B cell (primary cell): ENCODE results near the gene PRCC. TPM values are rescaled to one million over a fixed set of nuclear protein-coding genes. Genes with fewer than 3 reads are reported as not detected.

Experiments used
- ATAC-seq: fragments of 200-7000 bp; cut with Tn5 transposase; one replicate; pipeline ENCODE4 v1.10.0; 2021; ENCODE audit warnings: low read depth, mild to moderate bottlenecking, moderate number of reproducible peaks, moderate library complexity
- CTCF ChIA-PET: fragments of 350-600 bp; sonication (Branson Sonifier 250); formaldehyde crosslinking; loops from one replicate; lab custom pipeline; 2021; ENCODE audit warnings: antibody characterized with exemption, inconsistent platforms; lab: Charles Lee
- POLR2A ChIA-PET: fragments of 350-600 bp; sonication (Branson Sonifier 250); formaldehyde crosslinking; loops from one replicate; lab custom pipeline; 2021; ENCODE audit warnings: antibody characterized with exemption; lab: Charles Lee
- DNase-seq: peaks from one replicate; pipeline ENCODE4 v3.0.0; 2013
- H2AFZ ChIP-seq: 2 replicates; pipeline ENCODE4 v1.6.1; 2012; ENCODE audit warnings: mild to moderate bottlenecking, low read depth, low read length; ENCODE audit not compliant: insufficient read depth, poor library complexity, severe bottlenecking
- H3K27ac ChIP-seq, 2 donors: 1 replicate in 1 of 2; 2 replicates in 1 of 2; pipeline ENCODE4 v1.5.1; 2012 to 2013; ENCODE audit warnings: low read length in 2 of 2, mild to moderate bottlenecking in 2 of 2, moderate library complexity in 1 of 2
- H3K27me3 ChIP-seq, 4 experiments: fragments of 200-600 bp in 1 of 4; sonication (generic) in 1 of 4; replicated peaks in 1 of 4; 1 replicate in 2 of 4; 2 replicates in 2 of 4; pipeline versions ENCODE4 v1.6.1 to v1.7.0; 2013 to 2016; ENCODE audit warnings: low read length in 3 of 4, mild to moderate bottlenecking in 2 of 4, mixed read lengths in 1 of 4, moderate library complexity in 1 of 4; ENCODE audit not compliant: insufficient read depth in 4 of 4, control insufficient read depth in 3 of 4; ENCODE audit errors: control extremely low read depth in 1 of 4
- H3K36me3 ChIP-seq, 2 experiments: replicated peaks in 1 of 2; 1 replicate in 1 of 2; 2 replicates in 1 of 2; pipeline versions ENCODE4 v1.6.1 to v1.7.1; 2013; ENCODE audit warnings: low read length in 1 of 2; ENCODE audit not compliant: insufficient read depth in 2 of 2, control insufficient read depth in 1 of 2; ENCODE audit errors: control extremely low read depth in 1 of 2, extremely low read depth in 1 of 2
- H3K4me1 ChIP-seq, 2 donors: fragments of 200-600 bp in 1 of 2; sonication (generic) in 1 of 2; 1 replicate in 1 of 2; 2 replicates in 1 of 2; pipeline versions ENCODE4 v1.5.1 to v1.6.1; 2013 to 2017; ENCODE audit warnings: low read length in 2 of 2; ENCODE audit not compliant: control insufficient read depth in 2 of 2, insufficient read depth in 2 of 2
- H3K4me2 ChIP-seq: replicated peaks from 2 replicates; pipeline ENCODE3; 2012; ENCODE audit warnings: mild to moderate bottlenecking, low read depth, low read length; ENCODE audit not compliant: poor library complexity, severe bottlenecking
- H3K4me3 ChIP-seq, 5 experiments: fragments of 200-600 bp in 1 of 5; sonication (generic) in 1 of 5; 1 replicate in 3 of 5; 2 replicates in 2 of 5; pipeline versions ENCODE4 v1.5.1 to v1.7.0; 2011 to 2016; ENCODE audit warnings: low read length in 4 of 5, mild to moderate bottlenecking in 4 of 5, low read depth in 2 of 5, control low read depth in 1 of 5, moderate library complexity in 1 of 5; ENCODE audit not compliant: insufficient read depth in 1 of 5; ENCODE audit errors: control extremely low read depth in 1 of 5, extremely low read depth in 1 of 5
- H3K79me2 ChIP-seq: fragments of 200-600 bp; sonication (generic); one replicate; pipeline ENCODE4 v1.6.0; 2016; ENCODE audit warnings: low read length; ENCODE audit not compliant: control insufficient read depth, insufficient read depth
- H3K9ac ChIP-seq: fragments of 200-600 bp; sonication (generic); 2 replicates; pipeline ENCODE4 v1.6.1; 2017; ENCODE audit warnings: mild to moderate bottlenecking, low read length, moderate library complexity
- H3K9me3 ChIP-seq, 3 donors: one replicate each; pipeline versions ENCODE4 v1.6.1 to v1.7.1; 2013; ENCODE audit warnings: low read length in 2 of 3; ENCODE audit not compliant: control insufficient read depth in 2 of 3, insufficient read depth in 1 of 3; ENCODE audit errors: control extremely low read depth in 1 of 3
- H4K20me1 ChIP-seq: 2 replicates; pipeline ENCODE4 v1.6.0; 2012; ENCODE audit warnings: mild to moderate bottlenecking, low read length; ENCODE audit not compliant: insufficient read depth, control insufficient read depth, poor library complexity, severe bottlenecking
- H3K27ac Mint-ChIP-seq: one replicate; pipeline ENCODE4 v1.8.0; 2021; ENCODE audit warnings: mixed read lengths
- H3K27me3 Mint-ChIP-seq: one replicate; pipeline ENCODE4 v1.8.0; 2021; ENCODE audit warnings: mixed read lengths
- H3K4me1 Mint-ChIP-seq: one replicate; pipeline ENCODE4 v1.8.0; 2021; ENCODE audit warnings: mixed read lengths
- H3K4me3 Mint-ChIP-seq: one replicate; pipeline ENCODE4 v1.8.0; 2021; ENCODE audit warnings: mixed read lengths
- H3K9me3 Mint-ChIP-seq: one replicate; pipeline ENCODE4 v1.8.0; 2022; ENCODE audit warnings: mixed read lengths; ENCODE audit not compliant: insufficient read depth
- EZH2 ChIP-seq: IDR thresholded peaks from 2 replicates; pipeline ENCODE4 v1.6.1; 2012; ENCODE audit warnings: borderline replicate concordance, low read depth, mild to moderate bottlenecking, moderate library complexity, low read length; ENCODE audit not compliant: insufficient read depth, poor library complexity, severe bottlenecking
- WGBS: methylation state at CpG from one replicate; pipeline ENCODE4 v1.1.5; 2013; ENCODE audit warnings: missing lambda C conversion rate; ENCODE audit not compliant: insufficient coverage; 5-methylcytosine and 5-hydroxymethylcytosine counted together
- intact Hi-C: fragments of 100-400 bp; cut with micrococcal nuclease; formaldehyde crosslinking; loops from one replicate; pipeline ENCODE4 v1.10.0; 2022
- polyA plus RNA-seq: library from polyadenylated mRNA; depleted of rRNA; stranded (reverse); fragments of >200 nt; gene quantifications from 2 replicates; pipeline ENCODE4 v1.2.3, GENCODE V29; 2012
- total RNA-seq, 2 donors: library from RNA; stranded (reverse); fragments of 120-200 nt in 1 of 2; gene quantifications; 1 replicate in 1 of 2; 2 replicates in 1 of 2; pipeline versions ENCODE4 v1.2.3 to v1.2.4, GENCODE V29; 2013 to 2022
- TF ChIP-seq, protein P1 (sequence below): fragments of 200-600 bp; IDR thresholded peaks from one replicate; pipeline ENCODE4 v1.8.0; 2022; ENCODE audit warnings: antibody characterized with exemption, mild to moderate bottlenecking

Gene PRCC
- total and polyA plus RNA-seq, 2 donors (not counting 1 experiment from before 2014, with no cell fraction given) = 55.7 to 83.4 TPM

GRCh38 chr1:156795787-156796186 lies 28.5 kb downstream of the PRCC start:
- no peaks in the 10 kb centered on the region for H3K4me1 ChIP-seq
- H3K27ac ChIP-seq = no peak overlapping the region
- no peak overlapping the region for H3K4me3 Mint-ChIP-seq
- intact Hi-C loops = no loop called here
- no peaks in the 10 kb centered on the region for H3K9me3 ChIP-seq
- ATAC-seq = no peak
- H3K9me3 Mint-ChIP-seq = no peaks in the 10 kb centered on the region
- WGBS = 84% methylated on average over 5 of the region's 7 CpGs
- peaks cover 24% of the 10 kb centered on the region for H4K20me1 ChIP-seq
- H3K9ac ChIP-seq = no peak overlapping the region
- no peak overlapping the region for H2AFZ ChIP-seq
- ChIA-PET POLR2A (no interaction called here), CTCF (interaction anchor here (1.1 to 5.9 kb wide), 6 partner anchors 14 to 106 kb away, joined by 3 to 45 read pairs (median 8); partner anchors contain the start of gene NTRK1)
- H3K4me2 ChIP-seq = no peak overlapping the region
- H3K27me3 Mint-ChIP-seq = no peaks in the 10 kb centered on the region
- no peaks in the 10 kb centered on the region for H3K27me3 ChIP-seq
- H3K36me3 ChIP-seq = peaks cover 11 to 92% of the 10 kb centered on the region in 2 experiments
- peaks cover 5% of the 10 kb centered on the region for H3K4me1 Mint-ChIP-seq
- peaks cover 3% of the 10 kb centered on the region for H3K79me2 ChIP-seq
- H3K4me3 ChIP-seq = no peak overlapping the region
- no peak overlapping the region for H3K27ac Mint-ChIP-seq
- TF ChIP-seq, protein P1, sequence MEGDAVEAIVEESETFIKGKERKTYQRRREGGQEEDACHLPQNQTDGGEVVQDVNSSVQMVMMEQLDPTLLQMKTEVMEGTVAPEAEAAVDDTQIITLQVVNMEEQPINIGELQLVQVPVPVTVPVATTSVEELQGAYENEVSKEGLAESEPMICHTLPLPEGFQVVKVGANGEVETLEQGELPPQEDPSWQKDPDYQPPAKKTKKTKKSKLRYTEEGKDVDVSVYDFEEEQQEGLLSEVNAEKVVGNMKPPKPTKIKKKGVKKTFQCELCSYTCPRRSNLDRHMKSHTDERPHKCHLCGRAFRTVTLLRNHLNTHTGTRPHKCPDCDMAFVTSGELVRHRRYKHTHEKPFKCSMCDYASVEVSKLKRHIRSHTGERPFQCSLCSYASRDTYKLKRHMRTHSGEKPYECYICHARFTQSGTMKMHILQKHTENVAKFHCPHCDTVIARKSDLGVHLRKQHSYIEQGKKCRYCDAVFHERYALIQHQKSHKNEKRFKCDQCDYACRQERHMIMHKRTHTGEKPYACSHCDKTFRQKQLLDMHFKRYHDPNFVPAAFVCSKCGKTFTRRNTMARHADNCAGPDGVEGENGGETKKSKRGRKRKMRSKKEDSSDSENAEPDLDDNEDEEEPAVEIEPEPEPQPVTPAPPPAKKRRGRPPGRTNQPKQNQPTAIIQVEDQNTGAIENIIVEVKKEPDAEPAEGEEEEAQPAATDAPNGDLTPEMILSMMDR = no peak
- no peak for TF ChIP-seq EZH2
- DNase-seq = no peak

- H3K27me3 ChIP-seq = no peaks in the 10 kb centered on the region
- H3K4me2 ChIP-seq = no peak overlapping the region
- H3K4me1 ChIP-seq = no peaks in the 10 kb centered on the region
- Mint-ChIP-seq H3K27me3 (no peaks in the 10 kb centered on the region), H3K4me3 (no peak overlapping the region), H3K4me1 (peaks cover 5% of the 10 kb centered on the region), H3K9me3 (no peaks in the 10 kb centered on the region), H3K27ac (no peak overlapping the region)
- H3K4me3 ChIP-seq = no peak overlapping the region
- H4K20me1 ChIP-seq = peaks cover 17% of the 10 kb centered on the region
- H3K9ac ChIP-seq = no peak overlapping the region
- no peak overlapping the region for H3K27ac ChIP-seq
- peaks cover 11 to 91% of the 10 kb centered on the region in 2 experiments for H3K36me3 ChIP-seq
- H3K79me2 ChIP-seq = peaks cover under 1% of the 10 kb centered on the region
- ChIA-PET CTCF (interaction anchor here (0.9 to 5.9 kb wide), 8 partner anchors 9 to 107 kb away, joined by 3 to 45 read pairs (median 6); partner anchors contain the start of gene NTRK1), POLR2A (no interaction called here)
- no peaks in the 10 kb centered on the region for H3K9me3 ChIP-seq
- 84% methylated on average over 8 of the region's 8 CpGs for WGBS
- no peak overlapping the region for H2AFZ ChIP-seq
- DNase-seq (no peak), ATAC-seq (no peak)
- no peak for TF ChIP-seq EZH2
- TF ChIP-seq, protein P1 = no peak
- intact Hi-C loops = loop anchor here (1.0 kb wide), 1 partner anchor 64 kb away; the partner anchor contains the start of gene NTRK1
Observed at GRCh38 chr1:156796340-156797097, 29.2 kb downstream of the PRCC start.
